SK-N-SH (cell line): Measurements from ENCODE around the gene CYP26C1. TPM values are rescaled to one million over a fixed set of nuclear protein-coding genes. Genes with fewer than 3 reads are reported as not detected.

Experiments
- CTCF ChIA-PET: fragments of 300-600, 350-600 bp; formaldehyde crosslinking; extraction: SDS; loops from one replicate; lab custom pipeline; 2021; lab: Yijun Ruan, JAX
- POLR2A ChIA-PET: fragments of 350-600 bp; sonication (Branson Sonifier 250); formaldehyde crosslinking; extraction: SDS; loops from one replicate; lab custom pipeline; 2020; ENCODE audit warnings: antibody characterized with exemption, inconsistent platforms; lab: Yijun Ruan, JAX
- DNase-seq: peaks from one replicate; pipeline ENCODE4 v3.0.0; 2012
- H2AFZ ChIP-seq: fragments of 200-600 bp; sonication (generic); 2 replicates; pipeline ENCODE4 v1.8.1; 2016; ENCODE audit warnings: antibody characterized with exemption, mild to moderate bottlenecking, low read depth
- H3F3A ChIP-seq: fragments of 200-600 bp; sonication (generic); replicated peaks from 2 replicates; pipeline ENCODE3; 2016; ENCODE audit warnings: antibody characterized with exemption, mild to moderate bottlenecking; ENCODE audit not compliant: insufficient read depth
- H3K27ac ChIP-seq, 2 experiments: fragments of 200-500 bp in 1 of 2; fragments of 200-600 bp in 1 of 2; sonication (Bioruptor generic) in 1 of 2; sonication (generic), shearing (Covaris generic) in 1 of 2; 2 replicates each; pipeline versions ENCODE4 v1.5.1 to v1.6.1; 2014 to 2016; ENCODE audit warnings: low read depth in 2 of 2, inconsistent platforms in 1 of 2, low read length in 1 of 2, mild to moderate bottlenecking in 1 of 2, mixed read lengths in 1 of 2
- H3K27me3 ChIP-seq: fragments of 200-600 bp; sonication (generic), shearing (Covaris generic); 2 replicates; pipeline ENCODE4 v1.6.1; 2016; ENCODE audit warnings: mixed run types; ENCODE audit not compliant: insufficient read depth
- H3K36me3 ChIP-seq, 2 experiments: fragments of 200-500 bp in 1 of 2; fragments of 200-600 bp in 1 of 2; sonication (Bioruptor generic) in 1 of 2; sonication (generic) in 1 of 2; replicated peaks in 1 of 2; 2 replicates each; pipeline versions ENCODE3 to v1.5.1; 2014 to 2016; ENCODE audit warnings: low read length in 1 of 2, mild to moderate bottlenecking in 1 of 2; ENCODE audit not compliant: insufficient read depth in 2 of 2, control insufficient read depth in 1 of 2
- H3K4me1 ChIP-seq, 2 experiments: fragments of 200-500 bp in 1 of 2; fragments of 200-600 bp in 1 of 2; sonication (Bioruptor generic) in 1 of 2; sonication (generic), shearing (Covaris generic) in 1 of 2; 2 replicates each; pipeline versions ENCODE4 v1.5.1 to v1.6.1; 2014 to 2016; ENCODE audit warnings: low read depth in 1 of 2, low read length in 1 of 2, mixed run types in 1 of 2; ENCODE audit not compliant: insufficient read depth in 2 of 2, control insufficient read depth in 1 of 2
- H3K4me2 ChIP-seq: fragments of 200-600 bp; sonication (generic), shearing (Covaris generic); 2 replicates; pipeline ENCODE4 v1.6.1; 2017; ENCODE audit warnings: mixed run types
- H3K4me3 ChIP-seq, 2 experiments: fragments of 200-500 bp in 1 of 2; fragments of 200-600 bp in 1 of 2; sonication (Bioruptor generic) in 1 of 2; sonication (generic), shearing (Covaris generic) in 1 of 2; 2 replicates each; pipeline versions ENCODE4 v1.5.1 to v1.8.1; 2014 to 2016; ENCODE audit warnings: low read depth in 2 of 2, inconsistent platforms in 1 of 2, low read length in 1 of 2, mild to moderate bottlenecking in 1 of 2, mixed read lengths in 1 of 2, moderate library complexity in 1 of 2
- H3K79me2 ChIP-seq: fragments of 200-600 bp; sonication (generic); 2 replicates; pipeline ENCODE4 v1.8.1; 2017; ENCODE audit warnings: mild to moderate bottlenecking; ENCODE audit not compliant: insufficient read depth
- H3K9ac ChIP-seq: fragments of 200-600 bp; sonication (generic); 2 replicates; pipeline ENCODE4 v1.6.1; 2017; ENCODE audit warnings: mixed run types
- H3K9me2 ChIP-seq: fragments of 200-600 bp; sonication (generic); 2 replicates; pipeline ENCODE4 v1.6.1; 2017; ENCODE audit warnings: mixed run types
- H3K9me3 ChIP-seq: fragments of 200-600 bp; sonication (generic); 2 replicates; pipeline ENCODE4 v1.6.1; 2017; ENCODE audit warnings: mixed run types, mild to moderate bottlenecking, moderate library complexity
- H4K20me1 ChIP-seq: fragments of 200-600 bp; sonication (generic); 2 replicates; pipeline ENCODE4 v1.6.1; 2017; ENCODE audit warnings: mild to moderate bottlenecking, mixed run types; ENCODE audit not compliant: insufficient read depth
- CHD2 ChIP-seq: fragments of 150-350 bp; IDR thresholded peaks from 2 replicates; pipeline ENCODE4 v1.6.1; 2018; ENCODE audit warnings: low read length; ENCODE audit not compliant: partially characterized antibody
- RXRA ChIP-seq: IDR thresholded peaks from 2 replicates; pipeline ENCODE4 v1.4.0; 2012; ENCODE audit warnings: low read depth, mild to moderate bottlenecking, borderline replicate concordance
- SIN3A ChIP-seq: IDR thresholded peaks from 2 replicates; pipeline ENCODE4 v1.6.1; 2012; ENCODE audit warnings: low read depth, mild to moderate bottlenecking, low read length, moderate library complexity, borderline replicate concordance
- SMC3 ChIP-seq: IDR thresholded peaks from 2 replicates; pipeline ENCODE4 v1.6.1; 2012; ENCODE audit warnings: low read depth, low read length, improper control_type of control experiment
- TAF1 ChIP-seq: IDR thresholded peaks from 2 replicates; pipeline ENCODE4 v1.6.1; 2012; ENCODE audit warnings: low read depth, mild to moderate bottlenecking, low read length, moderate library complexity, borderline replicate concordance
- TEAD4 ChIP-seq: IDR thresholded peaks from 2 replicates; pipeline ENCODE4 v1.4.0; 2012; ENCODE audit warnings: mild to moderate bottlenecking, borderline replicate concordance; ENCODE audit not compliant: insufficient read depth
- WGBS: methylation state at CpG from one replicate; pipeline ENCODE4 v1.1.6; 2017; ENCODE audit warnings: low lambda C conversion rate; 5-methylcytosine and 5-hydroxymethylcytosine counted together
- polyA plus RNA-seq, 3 experiments: library from polyadenylated mRNA; depleted of rRNA; stranded (reverse); fragments of >200 nt; gene quantifications; 2 replicates each; pipeline ENCODE4 v1.2.3, GENCODE V29; 2012
- TF ChIP-seq, protein P1 (sequence below): IDR thresholded peaks from 2 replicates; pipeline ENCODE4; 2012
- TF ChIP-seq, protein P2 (sequence below): IDR thresholded peaks from 2 replicates; pipeline ENCODE4 v1.4.0; 2012; ENCODE audit warnings: low read depth
- TF ChIP-seq, protein P3 (sequence below): IDR thresholded peaks from 2 replicates; pipeline ENCODE4 v1.6.1; 2012; ENCODE audit warnings: mild to moderate bottlenecking, low read depth, low read length, moderate library complexity
- TF ChIP-seq, protein P4 (sequence below): IDR thresholded peaks from 2 replicates; pipeline ENCODE4 v1.4.0; 2012; ENCODE audit warnings: low read depth, borderline replicate concordance

Gene CYP26C1
- polyA plus RNA-seq, 1 of the 3 experiments (the other 2 are of a cell fraction) = not detected

DNA sequence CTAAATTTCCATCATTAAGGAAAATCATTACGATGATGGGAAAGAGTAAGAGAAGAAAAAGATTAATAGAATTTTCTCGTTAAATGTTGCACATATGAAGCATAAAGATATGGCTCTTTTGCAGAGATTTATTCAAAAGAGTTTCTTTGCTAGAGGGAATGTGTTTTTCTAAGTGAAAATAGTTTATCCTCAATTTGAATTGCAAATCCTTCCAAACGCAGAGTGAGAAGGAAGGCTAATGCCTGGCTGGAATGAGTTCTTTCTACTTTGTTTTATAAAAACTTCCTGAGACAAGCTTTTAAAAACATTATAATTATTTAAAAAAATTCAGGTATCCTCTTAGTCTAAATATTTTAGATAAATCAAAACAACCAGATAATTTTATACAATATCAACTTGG is 27.2 kb downstream of the CYP26C1 start:
- Histone ChIP-seq H3K27ac (no peak overlapping the region), H3K4me2 (no peak overlapping the region), H3K9me3 (no peaks in the 10 kb centered on the region), H3K4me1 (peaks cover 0 to 3% of the 10 kb centered on the region in 2 experiments; a peak in 1 of 4 replicates), H3K27me3 (no peaks in the 10 kb centered on the region; the same call in 1 of the 2 replicates), H3K9me2 (no peaks in the 10 kb centered on the region), H3K9ac (no peak overlapping the region), H2AFZ (no peak overlapping the region), H3K36me3 (no peaks in the 10 kb centered on the region), H3K4me3 (no peak overlapping the region), H4K20me1 (no peaks in the 10 kb centered on the region), H3K79me2 (no peaks in the 10 kb centered on the region), H3F3A (no peaks in the 10 kb centered on the region)
- ChIA-PET POLR2A (no interaction called here), CTCF (interaction anchor here (1.1 to 4.6 kb wide), 4 partner anchors 8 to 270 kb away, joined by 3 to 29 read pairs (median 3); no protein-coding TSS in a partner anchor)
- TF ChIP-seq RXRA (no peak), TEAD4 (no peak)
- TF ChIP-seq, protein P1, sequence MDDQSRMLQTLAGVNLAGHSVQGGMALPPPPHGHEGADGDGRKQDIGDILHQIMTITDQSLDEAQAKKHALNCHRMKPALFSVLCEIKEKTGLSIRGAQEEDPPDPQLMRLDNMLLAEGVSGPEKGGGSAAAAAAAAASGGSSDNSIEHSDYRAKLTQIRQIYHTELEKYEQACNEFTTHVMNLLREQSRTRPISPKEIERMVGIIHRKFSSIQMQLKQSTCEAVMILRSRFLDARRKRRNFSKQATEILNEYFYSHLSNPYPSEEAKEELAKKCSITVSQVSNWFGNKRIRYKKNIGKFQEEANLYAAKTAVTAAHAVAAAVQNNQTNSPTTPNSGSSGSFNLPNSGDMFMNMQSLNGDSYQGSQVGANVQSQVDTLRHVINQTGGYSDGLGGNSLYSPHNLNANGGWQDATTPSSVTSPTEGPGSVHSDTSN = no peak
- TF ChIP-seq, protein P2, sequence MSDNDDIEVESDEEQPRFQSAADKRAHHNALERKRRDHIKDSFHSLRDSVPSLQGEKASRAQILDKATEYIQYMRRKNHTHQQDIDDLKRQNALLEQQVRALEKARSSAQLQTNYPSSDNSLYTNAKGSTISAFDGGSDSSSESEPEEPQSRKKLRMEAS = no peak
- WGBS = 61% methylated on average over 3 of the region's 3 CpGs
- DNase-seq = no peak

DNA sequence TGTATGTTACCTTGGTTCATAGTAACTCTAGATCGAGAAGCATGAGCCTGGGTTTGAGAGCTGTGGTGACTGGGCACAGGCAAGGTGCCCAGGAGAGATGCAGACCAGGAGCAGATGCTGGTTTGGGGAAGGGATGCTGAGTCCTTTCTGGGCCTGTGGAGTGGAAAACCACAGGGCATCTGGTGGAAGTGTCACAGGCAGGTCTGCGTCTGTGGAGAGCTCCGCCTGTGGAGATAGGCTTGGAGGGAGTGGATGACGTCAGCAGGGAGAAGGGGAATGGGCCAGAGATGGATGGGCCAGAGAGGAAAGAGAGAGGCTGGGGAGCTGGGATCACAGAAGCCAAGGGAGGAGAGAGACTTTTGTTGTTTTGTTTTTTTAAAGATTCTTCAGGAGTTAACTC is 27.9 kb downstream of the CYP26C1 start:
- WGBS = 63% methylated on average over 4 of the region's 4 CpGs
- Histone ChIP-seq H3K27ac (no peak overlapping the region), H3K79me2 (no peaks in the 10 kb centered on the region), H3K9ac (no peak overlapping the region), H2AFZ (no peak overlapping the region), H3F3A (no peaks in the 10 kb centered on the region), H3K36me3 (no peaks in the 10 kb centered on the region), H3K9me3 (no peaks in the 10 kb centered on the region), H3K4me1 (peaks cover 0 to 3% of the 10 kb centered on the region in 2 experiments; a peak in 1 of 4 replicates), H3K4me2 (no peak overlapping the region), H3K4me3 (no peak overlapping the region), H4K20me1 (no peaks in the 10 kb centered on the region), H3K27me3 (no peaks in the 10 kb centered on the region; the same call in 1 of the 2 replicates), H3K9me2 (no peaks in the 10 kb centered on the region)
- TF ChIP-seq CHD2 (no peak), TAF1 (no peak), SIN3A (no peak), TEAD4 (no peak), SMC3 (no peak)
- TF ChIP-seq, protein P3, sequence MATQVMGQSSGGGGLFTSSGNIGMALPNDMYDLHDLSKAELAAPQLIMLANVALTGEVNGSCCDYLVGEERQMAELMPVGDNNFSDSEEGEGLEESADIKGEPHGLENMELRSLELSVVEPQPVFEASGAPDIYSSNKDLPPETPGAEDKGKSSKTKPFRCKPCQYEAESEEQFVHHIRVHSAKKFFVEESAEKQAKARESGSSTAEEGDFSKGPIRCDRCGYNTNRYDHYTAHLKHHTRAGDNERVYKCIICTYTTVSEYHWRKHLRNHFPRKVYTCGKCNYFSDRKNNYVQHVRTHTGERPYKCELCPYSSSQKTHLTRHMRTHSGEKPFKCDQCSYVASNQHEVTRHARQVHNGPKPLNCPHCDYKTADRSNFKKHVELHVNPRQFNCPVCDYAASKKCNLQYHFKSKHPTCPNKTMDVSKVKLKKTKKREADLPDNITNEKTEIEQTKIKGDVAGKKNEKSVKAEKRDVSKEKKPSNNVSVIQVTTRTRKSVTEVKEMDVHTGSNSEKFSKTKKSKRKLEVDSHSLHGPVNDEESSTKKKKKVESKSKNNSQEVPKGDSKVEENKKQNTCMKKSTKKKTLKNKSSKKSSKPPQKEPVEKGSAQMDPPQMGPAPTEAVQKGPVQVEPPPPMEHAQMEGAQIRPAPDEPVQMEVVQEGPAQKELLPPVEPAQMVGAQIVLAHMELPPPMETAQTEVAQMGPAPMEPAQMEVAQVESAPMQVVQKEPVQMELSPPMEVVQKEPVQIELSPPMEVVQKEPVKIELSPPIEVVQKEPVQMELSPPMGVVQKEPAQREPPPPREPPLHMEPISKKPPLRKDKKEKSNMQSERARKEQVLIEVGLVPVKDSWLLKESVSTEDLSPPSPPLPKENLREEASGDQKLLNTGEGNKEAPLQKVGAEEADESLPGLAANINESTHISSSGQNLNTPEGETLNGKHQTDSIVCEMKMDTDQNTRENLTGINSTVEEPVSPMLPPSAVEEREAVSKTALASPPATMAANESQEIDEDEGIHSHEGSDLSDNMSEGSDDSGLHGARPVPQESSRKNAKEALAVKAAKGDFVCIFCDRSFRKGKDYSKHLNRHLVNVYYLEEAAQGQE = no peak
- TF ChIP-seq, protein P4, sequence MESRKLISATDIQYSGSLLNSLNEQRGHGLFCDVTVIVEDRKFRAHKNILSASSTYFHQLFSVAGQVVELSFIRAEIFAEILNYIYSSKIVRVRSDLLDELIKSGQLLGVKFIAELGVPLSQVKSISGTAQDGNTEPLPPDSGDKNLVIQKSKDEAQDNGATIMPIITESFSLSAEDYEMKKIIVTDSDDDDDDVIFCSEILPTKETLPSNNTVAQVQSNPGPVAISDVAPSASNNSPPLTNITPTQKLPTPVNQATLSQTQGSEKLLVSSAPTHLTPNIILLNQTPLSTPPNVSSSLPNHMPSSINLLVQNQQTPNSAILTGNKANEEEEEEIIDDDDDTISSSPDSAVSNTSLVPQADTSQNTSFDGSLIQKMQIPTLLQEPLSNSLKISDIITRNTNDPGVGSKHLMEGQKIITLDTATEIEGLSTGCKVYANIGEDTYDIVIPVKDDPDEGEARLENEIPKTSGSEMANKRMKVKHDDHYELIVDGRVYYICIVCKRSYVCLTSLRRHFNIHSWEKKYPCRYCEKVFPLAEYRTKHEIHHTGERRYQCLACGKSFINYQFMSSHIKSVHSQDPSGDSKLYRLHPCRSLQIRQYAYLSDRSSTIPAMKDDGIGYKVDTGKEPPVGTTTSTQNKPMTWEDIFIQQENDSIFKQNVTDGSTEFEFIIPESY = no peak
- ChIA-PET POLR2A (no interaction called here), CTCF (interaction anchor here (1.1 to 4.6 kb wide), 6 partner anchors 9 to 270 kb away, joined by 3 to 29 read pairs (median 4); no protein-coding TSS in a partner anchor)
- no peak for DNase-seq
